ENCODE measurements around the gene ZNF384. TPM values are rescaled to one million over a fixed set of nuclear protein-coding genes. Genes with fewer than 3 reads are reported as not detected.
A peak's percentile ranks its signal among the peaks of the same experiment; 100 is the strongest.

ZNF384 gene
- total RNA-seq, 1 donor from 2014 or later = 39.3 TPM

- no peak for DNase-seq (ENCODE audit: low spot score)
Observed at GRCh38 chr12:6653987-6654386, 35.2 kb downstream of the ZNF384 start.

GRCh38 chr12:6653342-6653741, 35.8 kb downstream of the ZNF384 start:
- DNase-seq (ENCODE audit: low spot score) = no peak

GRCh38 chr12:6652391-6652790, 36.8 kb downstream of the ZNF384 start:
- DNase-seq (ENCODE audit: low spot score) = no peak

GRCh38 chr12:6650832-6651231, 38.3 kb downstream of the ZNF384 start:
- no peak for DNase-seq (ENCODE audit: low spot score)

- DNase-seq (ENCODE audit: low spot score) = peak; percentile 92
Observed at GRCh38 chr12:6647083-6647604, 42.0 kb downstream of the ZNF384 start, which contains the start of gene ACRBP. Gene ACRBP (minus strand): TSS chr12:6647432. CDS start chr12:6647366, 66 bp downstream.

GRCh38 chr12:6646276-6647082, 42.7 kb downstream of the ZNF384 start:
- DNase-seq (ENCODE audit: low spot score) = no peak

GRCh38 chr12:6644903-6645302, 44.3 kb downstream of the ZNF384 start:
- DNase-seq (ENCODE audit: low spot score) = no peak

GRCh38 chr12:6644257-6644596, 44.9 kb downstream of the ZNF384 start:
- DNase-seq (ENCODE audit: low spot score) = no peak

GRCh38 chr12:6643569-6644256, 45.5 kb downstream of the ZNF384 start:
- no peak for DNase-seq (ENCODE audit: low spot score)

- no peak for DNase-seq (ENCODE audit: low spot score)
Observed at GRCh38 chr12:6641131-6641530, 48.0 kb downstream of the ZNF384 start.

- no peak for DNase-seq (ENCODE audit: low spot score)
Observed at GRCh38 chr12:6640497-6640896, 48.7 kb downstream of the ZNF384 start.

- DNase-seq (ENCODE audit: low spot score) = no peak
Observed at GRCh38 chr12:6639151-6639801, 49.9 kb downstream of the ZNF384 start.

- no peak for DNase-seq (ENCODE audit: low spot score)
Observed at GRCh38 chr12:6638305-6638704, 50.9 kb downstream of the ZNF384 start.

GRCh38 chr12:6635856-6636531, 53.2 kb downstream of the ZNF384 start, which contains the start of gene LPAR5:
Gene LPAR5 (minus strand): TSS chr12:6635959. CDS start chr12:6621248, 14,711 bp downstream.
- no peak for DNase-seq (ENCODE audit: low spot score)

GRCh38 chr12:6635375-6635855, 53.8 kb downstream of the ZNF384 start:
- DNase-seq (ENCODE audit: low spot score) = no peak

- DNase-seq (ENCODE audit: low spot score) = no peak
Observed at GRCh38 chr12:6632026-6632983, 56.9 kb downstream of the ZNF384 start.

GRCh38 chr12:6631549-6631961, 57.6 kb downstream of the ZNF384 start:
- DNase-seq (ENCODE audit: low spot score) = no peak

- no peak for DNase-seq (ENCODE audit: low spot score)
Observed at GRCh38 chr12:6630736-6631135, 58.4 kb downstream of the ZNF384 start.

- DNase-seq (ENCODE audit: low spot score) = no peak
Observed at GRCh38 chr12:6627616-6628015, 61.6 kb downstream of the ZNF384 start.

Measured in mesenteric fat pad (tissue), 1 donor.